Natural killer cell (primary cell): ENCODE data around the gene CCDC12. TPM values are rescaled to one million over a fixed set of nuclear protein-coding genes. Genes with fewer than 3 reads are reported as not detected.

Experiments
- ATAC-seq, 3 donors: fragments of 150-1000 bp in 2 of 3; fragments of 200-7000 bp in 1 of 3; cut with Tn5 transposase; 1 replicate in 1 of 3; 2 replicates in 2 of 3; pipeline ENCODE4 v1.10.0; 2021; ENCODE audit warnings: mild to moderate bottlenecking in 2 of 3, moderate library complexity in 2 of 3
- DNase-seq, 2 donors: peaks; one replicate each; pipeline versions ENCODE4 v3.0.0 to v3.0.0-alpha.2; 2013 to 2021; ENCODE audit warnings: mixed read lengths in 1 of 2
- H3K27ac ChIP-seq: one replicate; pipeline ENCODE4 v1.5.1; 2013; ENCODE audit warnings: mild to moderate bottlenecking, low read length
- H3K27me3 ChIP-seq: one replicate; pipeline ENCODE4 v1.6.1; 2013; ENCODE audit warnings: low read length; ENCODE audit not compliant: control insufficient read depth, insufficient read depth
- H3K36me3 ChIP-seq: one replicate; pipeline ENCODE4 v1.6.1; 2013; ENCODE audit warnings: low read length; ENCODE audit not compliant: control insufficient read depth, insufficient read depth
- H3K4me1 ChIP-seq: one replicate; pipeline ENCODE4 v1.6.1; 2013; ENCODE audit warnings: low read length; ENCODE audit not compliant: control insufficient read depth, insufficient read depth
- H3K4me3 ChIP-seq: one replicate; pipeline ENCODE4 v1.5.1; 2013; ENCODE audit warnings: low read length
- H3K9me3 ChIP-seq: one replicate; pipeline ENCODE4 v1.6.1; 2013; ENCODE audit warnings: low read length; ENCODE audit not compliant: control insufficient read depth, insufficient read depth
- H3K27ac Mint-ChIP-seq, 2 donors: one replicate each; pipeline ENCODE4 v1.8.0; 2022; ENCODE audit warnings: mild to moderate bottlenecking in 2 of 2, mixed read lengths in 2 of 2, moderate library complexity in 1 of 2
- H3K27me3 Mint-ChIP-seq, 2 donors: one replicate each; pipeline ENCODE4 v1.8.0; 2022; ENCODE audit warnings: low read depth in 2 of 2, mixed read lengths in 2 of 2
- H3K36me3 Mint-ChIP-seq: one replicate; pipeline ENCODE4 v1.8.0; 2022; ENCODE audit warnings: mixed read lengths
- H3K4me1 Mint-ChIP-seq, 2 donors: one replicate each; pipeline ENCODE4 v1.8.0; 2022; ENCODE audit warnings: mixed read lengths in 2 of 2
- H3K4me3 Mint-ChIP-seq: one replicate; pipeline ENCODE4 v1.8.0; 2022; ENCODE audit warnings: mild to moderate bottlenecking, moderate library complexity, mixed read lengths
- H3K9me3 Mint-ChIP-seq, 2 donors: one replicate each; pipeline ENCODE4 v1.8.0; 2022; ENCODE audit warnings: mixed read lengths in 2 of 2
- WGBS: methylation state at CpG from one replicate; pipeline ENCODE4 v1.1.7; 2013; ENCODE audit warnings: missing lambda C conversion rate; ENCODE audit not compliant: insufficient coverage; 5-methylcytosine and 5-hydroxymethylcytosine counted together
- intact Hi-C: fragments of 100-400 bp; cut with micrococcal nuclease; formaldehyde crosslinking; loops from one replicate; pipeline ENCODE4 v1.14.2; 2022
- total RNA-seq, 4 donors: library from RNA; stranded (reverse); fragments of 120-200 nt in 1 of 4; gene quantifications; one replicate each; pipeline versions ENCODE4 v1.2.3 to v1.2.4, GENCODE V29; 2013 to 2022
- TF ChIP-seq, protein P1 (sequence below): fragments of 200-600 bp; IDR thresholded peaks from one replicate; pipeline ENCODE4 v1.8.0; 2022; ENCODE audit warnings: antibody characterized with exemption

Gene CCDC12
- total RNA-seq, 3 donors from 2014 or later (not counting 1 experiment from before 2014, with no cell fraction given) = 104 to 114 (median 111) TPM

DNA sequence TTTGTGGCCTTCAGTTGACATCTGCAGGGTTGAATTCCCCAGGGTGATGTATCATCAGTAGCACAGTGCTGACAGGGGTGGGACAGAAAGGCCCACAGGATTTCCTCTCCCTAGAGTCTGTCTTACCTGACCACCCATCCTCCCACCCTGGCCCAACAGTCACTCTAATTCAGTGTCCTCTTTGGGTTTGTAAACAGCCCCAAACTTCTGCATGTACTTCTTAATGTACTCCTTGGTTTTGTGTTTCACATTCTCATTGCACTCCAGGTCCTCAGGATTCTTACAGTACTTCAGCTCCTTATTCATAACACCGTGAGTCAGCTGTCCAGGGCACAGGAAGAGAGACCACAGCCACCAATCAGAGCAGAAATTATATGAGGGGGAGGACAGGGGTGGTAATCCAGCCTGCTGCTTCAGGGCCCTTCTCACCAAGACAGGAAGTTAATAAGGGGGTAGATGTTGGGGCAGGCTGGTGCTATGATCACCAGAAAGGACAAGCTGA is 40.4 kb upstream of the CCDC12 start:
- Mint-ChIP-seq H3K4me1 (peaks cover 44 to 45% of the 10 kb centered on the region in 2 donors), H3K36me3 (no peaks in the 10 kb centered on the region), H3K4me3 (peak overlapping the region; percentile 55), H3K27ac (peak overlapping the region; percentile 87 to 90), H3K27me3 (no peaks in the 10 kb centered on the region), H3K9me3 (no peaks in the 10 kb centered on the region)
- H3K27ac ChIP-seq = peak overlapping the region; percentile 60
- DNase-seq = peak; percentile 45 to 54
- H3K36me3 ChIP-seq = peaks cover 24% of the 10 kb centered on the region
- intact Hi-C loops = loop anchor here (1.0 to 2.0 kb wide), 2 partner anchors 21 to 60 kb away; no protein-coding TSS in a partner anchor
- TF ChIP-seq, protein P1, sequence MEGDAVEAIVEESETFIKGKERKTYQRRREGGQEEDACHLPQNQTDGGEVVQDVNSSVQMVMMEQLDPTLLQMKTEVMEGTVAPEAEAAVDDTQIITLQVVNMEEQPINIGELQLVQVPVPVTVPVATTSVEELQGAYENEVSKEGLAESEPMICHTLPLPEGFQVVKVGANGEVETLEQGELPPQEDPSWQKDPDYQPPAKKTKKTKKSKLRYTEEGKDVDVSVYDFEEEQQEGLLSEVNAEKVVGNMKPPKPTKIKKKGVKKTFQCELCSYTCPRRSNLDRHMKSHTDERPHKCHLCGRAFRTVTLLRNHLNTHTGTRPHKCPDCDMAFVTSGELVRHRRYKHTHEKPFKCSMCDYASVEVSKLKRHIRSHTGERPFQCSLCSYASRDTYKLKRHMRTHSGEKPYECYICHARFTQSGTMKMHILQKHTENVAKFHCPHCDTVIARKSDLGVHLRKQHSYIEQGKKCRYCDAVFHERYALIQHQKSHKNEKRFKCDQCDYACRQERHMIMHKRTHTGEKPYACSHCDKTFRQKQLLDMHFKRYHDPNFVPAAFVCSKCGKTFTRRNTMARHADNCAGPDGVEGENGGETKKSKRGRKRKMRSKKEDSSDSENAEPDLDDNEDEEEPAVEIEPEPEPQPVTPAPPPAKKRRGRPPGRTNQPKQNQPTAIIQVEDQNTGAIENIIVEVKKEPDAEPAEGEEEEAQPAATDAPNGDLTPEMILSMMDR = no peak
- ATAC-seq = peak; percentile 78 to 90 (median 85)
- H3K9me3 ChIP-seq = no peaks in the 10 kb centered on the region
- peaks cover 24% of the 10 kb centered on the region for H3K4me1 ChIP-seq
- no peak overlapping the region for H3K4me3 ChIP-seq
- 0% methylated on average over 1 of the region's 1 CpG for WGBS
- no peaks in the 10 kb centered on the region for H3K27me3 ChIP-seq

DNA sequence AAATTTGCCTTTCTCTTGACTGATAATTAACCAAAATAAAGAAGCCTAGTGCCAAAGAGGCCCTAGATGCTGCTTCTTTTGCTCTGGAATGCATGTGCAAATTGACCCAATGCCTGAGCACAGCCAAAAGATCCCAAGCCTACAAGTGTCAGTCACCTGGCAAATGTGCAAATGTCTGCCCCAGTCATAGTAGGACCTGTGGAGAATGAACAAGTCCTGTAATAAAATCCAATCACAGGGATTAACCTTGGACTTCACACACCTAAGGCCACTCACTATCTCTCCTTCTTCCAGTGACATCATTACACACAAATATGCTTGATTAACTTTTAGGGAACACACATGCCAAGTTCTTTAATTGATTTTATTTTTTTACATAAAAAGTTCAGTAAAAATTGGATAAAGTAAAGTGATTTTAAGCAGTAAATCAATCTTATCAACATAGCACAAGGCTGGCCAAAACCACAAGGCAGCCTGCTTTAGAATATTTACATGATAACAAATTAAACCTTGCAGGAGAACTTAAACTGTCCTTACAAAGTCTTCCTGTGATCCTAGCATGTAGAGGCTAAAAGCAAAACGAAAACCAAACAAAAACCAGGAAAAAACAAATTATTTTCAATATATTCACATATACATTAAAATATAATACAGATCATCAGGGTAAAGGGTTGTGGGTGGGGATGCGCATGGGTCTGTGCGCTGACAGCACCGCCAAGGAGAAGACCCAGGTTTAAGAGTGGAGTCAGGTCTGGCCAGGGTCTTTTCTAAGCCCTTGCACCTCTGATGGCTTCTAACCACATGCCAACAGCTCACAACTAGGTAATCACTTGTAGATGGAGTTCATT is 39.8 kb upstream of the CCDC12 start:
- 71% methylated on average over 3 of the region's 4 CpGs for WGBS
- H3K27me3 Mint-ChIP-seq = no peaks in the 10 kb centered on the region
- DNase-seq (no peak), ATAC-seq (no peak)
- peaks cover 45 to 50% of the 10 kb centered on the region in 2 donors for H3K4me1 Mint-ChIP-seq
- Histone ChIP-seq H3K27ac (peak overlapping the region; percentile 60), H3K27me3 (no peaks in the 10 kb centered on the region), H3K4me1 (peaks cover 24% of the 10 kb centered on the region), H3K4me3 (no peak overlapping the region), H3K9me3 (no peaks in the 10 kb centered on the region), H3K36me3 (peaks cover 24% of the 10 kb centered on the region)
- peak overlapping the region; percentile 87 to 90 for H3K27ac Mint-ChIP-seq
- TF ChIP-seq, protein P1 = no peak
- H3K9me3 Mint-ChIP-seq = no peaks in the 10 kb centered on the region
- peak overlapping the region; percentile 50 for H3K4me3 Mint-ChIP-seq
- H3K36me3 Mint-ChIP-seq = no peaks in the 10 kb centered on the region
- intact Hi-C loops = loop anchor here (2.0 kb wide), 1 partner anchor 60 kb away; no protein-coding TSS in a partner anchor

DNA sequence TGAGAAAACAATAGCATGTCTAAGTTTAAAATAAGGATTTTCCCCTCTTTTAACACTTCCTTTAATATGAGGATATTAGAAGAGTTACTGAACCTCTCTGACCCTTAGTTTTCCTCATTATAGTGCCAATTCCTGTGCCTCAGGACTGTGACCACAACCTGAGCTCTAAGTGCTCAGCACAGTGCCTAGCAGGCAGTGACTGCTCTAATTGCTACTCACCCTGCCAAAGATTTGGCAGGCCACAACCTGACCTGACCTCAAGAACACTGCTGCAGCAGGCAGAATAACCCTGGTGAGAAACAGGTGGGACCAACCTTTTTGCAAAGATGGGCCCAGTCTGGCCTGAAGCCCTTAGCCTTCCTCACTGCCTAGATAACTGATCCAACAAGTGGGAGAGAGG is 38.6 kb upstream of the CCDC12 start:
- Mint-ChIP-seq H3K4me3 (no peak overlapping the region), H3K27me3 (no peaks in the 10 kb centered on the region), H3K36me3 (no peaks in the 10 kb centered on the region), H3K4me1 (peaks cover 51 to 59% of the 10 kb centered on the region in 2 donors), H3K27ac (peak overlapping the region; percentile 7 to 87), H3K9me3 (no peaks in the 10 kb centered on the region)
- Histone ChIP-seq H3K4me1 (peaks cover 26% of the 10 kb centered on the region), H3K36me3 (peaks cover 24% of the 10 kb centered on the region), H3K27me3 (no peaks in the 10 kb centered on the region), H3K9me3 (no peaks in the 10 kb centered on the region), H3K27ac (no peak overlapping the region), H3K4me3 (no peak overlapping the region)
- ATAC-seq (no peak), DNase-seq (no peak)
- intact Hi-C loops = no loop called here
- TF ChIP-seq, protein P1 = no peak
